C4-2B (cell line): ENCODE data around the gene KCNE1.

ENCODE experiments used
- CTCF ChIP-seq: fragments of 450-650 bp; conservative IDR thresholded peaks from 2 replicates; pipeline ENCODE4 v1.5.1; 2017; ENCODE audit warnings: mild to moderate bottlenecking
- ZFX ChIP-seq: fragments of 450-650 bp; IDR thresholded peaks from 2 replicates; pipeline ENCODE4 v1.6.1; 2017

GRCh38 chr21:34511787-34512455 is at the start of gene KCNE1:
- TF ChIP-seq ZFX (no peak), CTCF (no peak)
